HCT116 (cell line): ENCODE results near the gene HLCS. TPM values are rescaled to one million over a fixed set of nuclear protein-coding genes. Genes with fewer than 3 reads are reported as not detected.

Source experiments
- ATAC-seq: fragments of 200-7000 bp; cut with Tn5 transposase; 2 replicates; pipeline ENCODE4 v1.9.1; 2020; ENCODE audit warnings: mild to moderate bottlenecking, moderate library complexity
- BruUV-seq: library from RNA; stranded (reverse); fragments of 400-500 nt; replicated peaks from 2 replicates; lab custom pipeline; 2021; lab: Mats Ljungman, UMichigan
- CTCF ChIA-PET: fragments of 300-600 bp; sonication (Branson Sonifier 250); formaldehyde crosslinking; loops from one replicate; lab custom pipeline; 2021; ENCODE audit warnings: antibody characterized with exemption; lab: Charles Lee
- POLR2A ChIA-PET: fragments of 300-600, 350-600 bp; sonication (Branson Sonifier 250); formaldehyde crosslinking; loops from one replicate; lab custom pipeline; 2021; ENCODE audit warnings: antibody characterized with exemption; lab: Charles Lee
- RAD21 ChIA-PET, 2 experiments: fragments of 300-600 bp; sonication (Branson Sonifier 250); formaldehyde crosslinking; loops; one replicate each; lab custom pipeline; 2023; ENCODE audit warnings: low total read pairs in 2 of 2; ENCODE audit not compliant: uncharacterized antibody in 2 of 2, unreplicated experiment in 2 of 2, low non-redundant PET in 1 of 2; lab: Charles Lee
- DNase-seq: peaks from one replicate; pipeline ENCODE4 v3.0.0-alpha.2; 2010; ENCODE audit warnings: low read depth, low spot score
- H2AFZ ChIP-seq: fragments of 200-600 bp; shearing (Covaris generic), sonication (generic); 2 replicates; pipeline ENCODE4 v1.6.1; 2017; ENCODE audit warnings: low read depth, mixed run types, mixed read lengths, antibody characterized with exemption, low read length; ENCODE audit not compliant: poor library complexity, severe bottlenecking
- H3K27ac ChIP-seq: 2 replicates; pipeline ENCODE4 v1.5.1; 2012; ENCODE audit warnings: low read depth, low read length
- H3K27me3 ChIP-seq: fragments of 200-600 bp; sonication (generic); 2 replicates; pipeline ENCODE4 v1.6.1; 2016; ENCODE audit warnings: mixed run types, low read length, mixed read lengths; ENCODE audit not compliant: insufficient read depth
- H3K36me3 ChIP-seq, 2 experiments: fragments of 200-500 bp in 1 of 2; fragments of 200-600 bp in 1 of 2; sonication (Bioruptor generic) in 1 of 2; sonication (generic) in 1 of 2; 2 replicates each; pipeline versions ENCODE4 v1.5.1 to v1.6.1; 2014 to 2016; ENCODE audit warnings: low read length in 2 of 2, inconsistent platforms in 1 of 2, mixed read lengths in 1 of 2, mixed run types in 1 of 2; ENCODE audit not compliant: insufficient read depth in 2 of 2, control insufficient read depth in 1 of 2
- H3K4me1 ChIP-seq, 2 experiments: fragments of 200-600 bp in 1 of 2; sonication (generic) in 1 of 2; 2 replicates each; pipeline versions ENCODE4 v1.5.1 to v1.6.1; 2012 to 2017; ENCODE audit warnings: low read length in 2 of 2, inconsistent platforms in 1 of 2, mild to moderate bottlenecking in 1 of 2, mixed read lengths in 1 of 2, mixed run types in 1 of 2, moderate library complexity in 1 of 2; ENCODE audit not compliant: insufficient read depth in 2 of 2, control insufficient read depth in 1 of 2
- H3K4me2 ChIP-seq: fragments of 200-600 bp; sonication (generic); 2 replicates; pipeline ENCODE4 v1.6.1; 2017; ENCODE audit warnings: mixed run types, low read length, mixed read lengths
- H3K4me3 ChIP-seq, 2 experiments: fragments of 200-600 bp in 1 of 2; sonication (generic) in 1 of 2; replicated peaks in 1 of 2; 2 replicates each; pipeline ENCODE4 v1.5.1; 2011 to 2016; ENCODE audit warnings: low read length in 2 of 2, control low read depth in 1 of 2, low read depth in 1 of 2, mild to moderate bottlenecking in 1 of 2, mixed read lengths in 1 of 2, mixed run types in 1 of 2
- H3K79me2 ChIP-seq: fragments of 200-600 bp; sonication (generic); 2 replicates; pipeline ENCODE4 v1.6.1; 2017; ENCODE audit warnings: mild to moderate bottlenecking, mixed run types, low read length, moderate library complexity, mixed read lengths; ENCODE audit not compliant: insufficient read depth
- H3K9ac ChIP-seq: fragments of 200-600 bp; sonication (generic); 2 replicates; pipeline ENCODE4 v1.6.1; 2016; ENCODE audit warnings: low read length, mixed read lengths
- H3K9me2 ChIP-seq: fragments of 200-600 bp; sonication (generic), shearing (Covaris generic); 2 replicates; pipeline ENCODE4 v1.6.1; 2017; ENCODE audit warnings: mixed run types, mild to moderate bottlenecking, moderate library complexity; ENCODE audit not compliant: insufficient read depth
- H3K9me3 ChIP-seq, 2 experiments: fragments of 200-500 bp in 1 of 2; fragments of 200-600 bp in 1 of 2; sonication (Bioruptor generic) in 1 of 2; sonication (generic) in 1 of 2; 2 replicates each; pipeline ENCODE4 v1.6.1; 2014 to 2017; ENCODE audit warnings: low read length in 2 of 2, mixed read lengths in 2 of 2, inconsistent platforms in 1 of 2, low read depth in 1 of 2, mild to moderate bottlenecking in 1 of 2, mixed run types in 1 of 2, moderate library complexity in 1 of 2; ENCODE audit not compliant: control insufficient read depth in 1 of 2, insufficient read depth in 1 of 2
- H4K20me1 ChIP-seq: fragments of 200-600 bp; sonication (generic), shearing (Covaris generic); 2 replicates; pipeline ENCODE4 v1.6.1; 2017; ENCODE audit warnings: mixed run types, mild to moderate bottlenecking, moderate library complexity; ENCODE audit not compliant: insufficient read depth
- CBX3 ChIP-seq: IDR thresholded peaks from 2 replicates; pipeline ENCODE4 v1.6.1; 2012; ENCODE audit warnings: low read depth
- CEBPB ChIP-seq: IDR thresholded peaks from 2 replicates; pipeline ENCODE4 v1.6.1; 2012; ENCODE audit warnings: low read depth
- CTCF ChIP-seq, 3 experiments: fragments of 200-600 bp in 1 of 3; sonication (generic) in 1 of 3; IDR thresholded peaks in 2 of 3; conservative IDR thresholded peaks in 1 of 3; 2 replicates each; pipeline ENCODE4 v1.5.1; 2012 to 2017; ENCODE audit warnings: low read depth in 2 of 3, low read length in 2 of 3, antibody characterized with exemption in 1 of 3, borderline replicate concordance in 1 of 3, control low read depth in 1 of 3, mild to moderate bottlenecking in 1 of 3, mixed read lengths in 1 of 3, mixed run types in 1 of 3, moderate library complexity in 1 of 3; ENCODE audit not compliant: insufficient read depth in 1 of 3
- EGR1 ChIP-seq: IDR thresholded peaks from 2 replicates; pipeline ENCODE4 v1.6.1; 2012; ENCODE audit warnings: low read depth
- ELF1 ChIP-seq: IDR thresholded peaks from 2 replicates; pipeline ENCODE4 v1.6.1; 2012; ENCODE audit warnings: low read depth, borderline replicate concordance
- EZH2phosphoT487 ChIP-seq: fragments of 200-600 bp; IDR thresholded peaks from 2 replicates; pipeline ENCODE4 v1.6.1; 2018; ENCODE audit warnings: antibody characterized with exemption, borderline replicate concordance
- FOSL1 ChIP-seq: IDR thresholded peaks from 2 replicates; pipeline ENCODE4 v1.6.1; 2012; ENCODE audit warnings: low read depth
- JUND ChIP-seq: IDR thresholded peaks from 2 replicates; pipeline ENCODE4 v1.6.1; 2012
- POLR2A ChIP-seq: IDR thresholded peaks from 2 replicates; pipeline ENCODE4 v1.7.0; 2011; ENCODE audit warnings: borderline replicate concordance; ENCODE audit not compliant: insufficient read depth, insufficient read length; ENCODE audit errors: extremely low read depth
- POLR2AphosphoS5 ChIP-seq: IDR thresholded peaks from 2 replicates; pipeline ENCODE4 v1.6.1; 2011; ENCODE audit warnings: mild to moderate bottlenecking, low read depth, low read length, moderate library complexity
- RAD21 ChIP-seq: IDR thresholded peaks from 2 replicates; pipeline ENCODE4 v1.6.1; 2012; ENCODE audit warnings: low read depth, mild to moderate bottlenecking
- SRF ChIP-seq: IDR thresholded peaks from 2 replicates; pipeline ENCODE4 v1.6.1; 2012; ENCODE audit warnings: low read depth
- TCF7L2 ChIP-seq: IDR thresholded peaks from 2 replicates; pipeline ENCODE4 v1.7.0; 2011; ENCODE audit warnings: borderline replicate concordance, inconsistent platforms; ENCODE audit not compliant: insufficient read depth, insufficient read length; ENCODE audit errors: extremely low read depth
- ZFX ChIP-seq: fragments of 450-650 bp; IDR thresholded peaks from 2 replicates; pipeline ENCODE4 v1.6.1; 2017
- intact Hi-C: fragments of 100-400 bp; cut with micrococcal nuclease; formaldehyde crosslinking; loops from 2 replicates; pipeline ENCODE4 v1.10.0; 2022
- total RNA-seq: library from RNA; stranded (reverse); gene quantifications from one replicate; pipeline ENCODE4 v1.2.1, GENCODE V29; 2021; ENCODE audit not compliant: unreplicated experiment

Gene HLCS
- total RNA-seq, 1 experiment from 2014 or later = 18.5 TPM

- CTCF ChIA-PET = interaction anchor here (0.9 to 4.2 kb wide), 2 partner anchors 8 to 338 kb away, joined by 3 to 21 read pairs; no protein-coding TSS in a partner anchor
- no TSS peak for BruUV-seq
- intact Hi-C loops = no loop called here
These were observed 2.5 kb upstream of the HLCS start for GRCh38 chr21:36968976-36969375.

More at GRCh38 chr21:36968976-36969375, 2.5 kb upstream of the HLCS start:
- no peaks in the 10 kb centered on the region for H3K9me3 ChIP-seq
- H3K9ac ChIP-seq = no peak overlapping the region
- no peaks in the 10 kb centered on the region for H4K20me1 ChIP-seq
- no peak overlapping the region for H3K4me3 ChIP-seq
- ATAC-seq (no peak), DNase-seq (no peak)
- ChIA-PET POLR2A (no interaction called here), RAD21 (no interaction called here)
- no peaks in the 10 kb centered on the region for H3K27me3 ChIP-seq
- H3K79me2 ChIP-seq = peaks cover 16% of the 10 kb centered on the region
- no peak overlapping the region for H3K27ac ChIP-seq
- no peaks in the 10 kb centered on the region for H3K9me2 ChIP-seq
- no peak for TF ChIP-seq FOSL1
- no peak for TF ChIP-seq CBX3
- no peak for TF ChIP-seq EGR1
- no peak for TF ChIP-seq JUND
- no peak for TF ChIP-seq ELF1
- TF ChIP-seq CTCF (IDR thresholded peaks at IDR 0.05 in 2 of 3, conservative IDR thresholded peaks at IDR 0.05 in 1 of 3; ENCODE audit: borderline replicate concordance in 1 of 3, insufficient read depth in 1 of 3, low read depth in 2 of 3, low read length in 2 of 3) = no peak
- TF ChIP-seq SRF = no peak
- TF ChIP-seq CEBPB = no peak
- no peak for TF ChIP-seq ZFX
- no peak for TF ChIP-seq POLR2AphosphoS5
- TF ChIP-seq POLR2A = no peak
- no peak for TF ChIP-seq TCF7L2
- no peak for TF ChIP-seq EZH2phosphoT487
- no peak for TF ChIP-seq RAD21
- no peak overlapping the region for H2AFZ ChIP-seq
- peaks cover 0 to 3% of the 10 kb centered on the region in 2 experiments; a peak in 1 of 4 replicates for H3K36me3 ChIP-seq
- peaks cover 11 to 18% of the 10 kb centered on the region in 2 experiments for H3K4me1 ChIP-seq
- H3K4me2 ChIP-seq = no peak overlapping the region
